Right renal pelvis (tissue), 4 donors: Measurements from ENCODE around the gene NOTCH4. TPM values are rescaled to one million over a fixed set of nuclear protein-coding genes. Genes with fewer than 3 reads are reported as not detected.
"Not testable (repeated sequence)": the region's sequence is repeated elsewhere in the genome, so short reads cannot be mapped to it uniquely, and the experiment has no call there.

ENCODE experiments used
- DNase-seq, 4 donors: peaks; one replicate each; pipeline ENCODE4 v3.0.0-alpha.2; 2013; ENCODE audit warnings: low read depth in 4 of 4, low spot score in 3 of 4, missing footprints in 1 of 4
- polyA plus RNA-seq, 4 donors: library from polyadenylated mRNA; unstranded; fragments of 120-200 nt; gene quantifications; one replicate each; pipeline ENCODE4 v1.2.1, GENCODE V29; 2013; ENCODE audit not compliant: insufficient read length in 4 of 4

Gene NOTCH4
- polyA plus RNA-seq, 4 donors, result 16.1 to 21.6 (median 19.2) TPM

DNA sequence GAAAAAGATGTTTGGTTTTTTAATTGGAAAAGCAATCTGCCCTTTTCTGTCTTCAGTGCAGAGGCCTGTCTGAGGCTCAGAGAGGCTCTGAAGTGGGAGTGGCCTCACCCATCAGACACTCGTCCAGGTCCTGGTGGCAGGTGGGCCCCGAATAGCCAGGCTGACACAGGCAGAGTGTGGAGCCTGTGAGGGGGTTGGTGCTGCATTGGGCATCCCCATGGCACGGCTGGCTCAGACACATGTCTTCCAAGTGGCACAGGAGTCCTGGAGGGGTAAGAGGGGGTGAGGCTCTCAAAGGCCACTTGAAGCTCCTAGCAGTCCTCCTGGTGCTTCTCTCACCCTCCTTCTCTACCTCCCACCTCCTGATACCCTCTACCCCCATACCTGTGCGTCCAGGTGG, 3.8 kb downstream of the NOTCH4 start:
- DNase-seq, result no peak

DNA sequence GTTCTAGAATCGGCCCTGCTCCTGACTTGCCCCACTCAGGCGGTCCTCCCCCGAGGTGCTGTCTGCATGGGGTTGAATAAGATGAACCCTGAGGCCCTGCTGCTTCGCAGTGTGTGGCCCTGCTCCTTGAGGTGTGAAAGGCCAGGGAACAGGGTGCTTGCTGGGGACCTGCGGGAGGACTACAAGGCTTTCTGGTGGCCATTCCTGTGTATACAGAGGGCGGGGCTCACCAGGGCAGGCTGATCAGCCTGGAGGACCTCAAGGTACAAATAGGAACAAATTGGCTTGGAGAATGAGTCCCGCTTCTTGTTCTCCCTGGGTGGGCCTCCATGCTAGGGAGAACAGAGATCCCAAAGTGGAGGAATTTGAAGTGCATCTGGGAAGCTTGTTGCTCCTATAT, 5.7 kb downstream of the NOTCH4 start:
- no peak for DNase-seq

DNA sequence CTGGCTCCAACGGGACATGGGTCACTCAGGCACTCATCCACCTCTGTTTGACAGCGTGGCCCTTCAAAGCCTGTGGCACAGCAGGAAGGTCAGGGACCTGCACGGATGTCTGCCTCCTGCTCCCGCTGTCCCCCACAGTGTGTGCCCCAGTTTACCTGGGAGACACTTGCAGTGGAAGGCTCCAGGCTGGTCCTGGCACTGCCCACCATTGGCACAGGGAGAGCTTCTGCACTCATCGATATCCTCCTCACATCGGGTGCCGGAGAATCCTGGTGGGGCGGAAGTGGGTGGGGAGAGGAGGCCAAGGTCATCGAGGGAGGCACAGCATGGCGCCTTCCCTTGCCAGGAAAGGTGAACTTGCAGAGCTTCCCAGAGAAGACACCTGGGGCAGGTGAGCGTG, 6.9 kb downstream of the NOTCH4 start:
- DNase-seq, result no peak

DNA sequence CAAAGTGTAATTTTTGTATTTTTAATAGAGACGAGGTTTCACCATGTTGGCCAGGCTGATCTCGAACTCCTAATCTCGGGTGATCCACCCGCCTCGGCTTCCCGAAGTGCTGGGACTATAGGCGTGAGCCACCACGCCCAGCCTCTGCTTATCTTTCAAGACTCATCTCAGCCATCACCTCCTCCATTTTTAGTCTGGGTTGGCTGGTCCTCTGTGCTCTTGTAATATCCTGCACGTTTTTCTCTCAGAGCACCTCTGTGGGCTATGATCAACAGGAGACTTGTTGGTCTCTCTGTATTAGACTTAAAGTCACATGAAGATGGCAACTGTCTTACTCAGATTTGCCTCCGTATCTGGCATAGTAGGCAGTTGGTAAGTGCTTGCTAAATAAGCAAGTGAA, 7.6 kb downstream of the NOTCH4 start:
- DNase-seq, result no peak

DNA sequence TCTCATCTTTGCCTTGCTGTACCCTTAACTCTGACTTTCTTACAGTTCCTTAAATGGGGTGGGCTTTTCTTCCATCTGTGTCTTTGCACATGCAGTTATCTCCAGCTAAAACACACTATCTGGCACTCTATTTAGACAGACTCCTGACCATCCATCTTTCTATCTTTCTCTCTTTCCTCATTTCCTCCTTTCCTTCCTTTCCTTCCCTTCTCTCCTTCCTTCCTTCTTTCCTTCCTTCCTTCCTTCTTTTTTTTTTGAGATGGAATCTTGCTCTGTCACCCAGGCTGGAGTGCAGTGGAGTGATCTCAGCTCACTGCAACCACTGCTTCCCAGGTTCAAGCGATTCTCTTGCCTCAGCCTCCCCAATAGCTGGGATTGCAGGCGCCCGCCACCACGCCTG, 8.2 kb downstream of the NOTCH4 start:
- no peak for DNase-seq

DNA sequence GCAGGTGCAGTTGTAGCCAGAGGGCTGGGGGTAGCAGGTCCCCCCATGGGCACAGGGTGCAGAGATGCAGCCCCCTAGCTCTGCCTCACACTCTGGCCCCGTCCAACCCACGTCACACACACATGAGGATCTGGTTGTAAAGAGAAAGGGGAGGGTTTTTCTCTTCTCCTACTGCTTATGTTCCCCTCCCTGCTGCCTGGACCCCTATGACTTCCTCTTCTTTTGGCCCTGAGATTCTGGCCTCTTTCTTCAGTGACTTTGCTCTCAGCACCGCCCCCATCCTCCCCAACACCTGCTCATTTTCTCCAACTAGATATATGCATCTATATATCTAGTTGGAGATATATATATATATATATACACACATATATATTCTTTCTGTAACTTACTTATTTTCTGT, 9.7 kb downstream of the NOTCH4 start:
- no peak for DNase-seq

DNA sequence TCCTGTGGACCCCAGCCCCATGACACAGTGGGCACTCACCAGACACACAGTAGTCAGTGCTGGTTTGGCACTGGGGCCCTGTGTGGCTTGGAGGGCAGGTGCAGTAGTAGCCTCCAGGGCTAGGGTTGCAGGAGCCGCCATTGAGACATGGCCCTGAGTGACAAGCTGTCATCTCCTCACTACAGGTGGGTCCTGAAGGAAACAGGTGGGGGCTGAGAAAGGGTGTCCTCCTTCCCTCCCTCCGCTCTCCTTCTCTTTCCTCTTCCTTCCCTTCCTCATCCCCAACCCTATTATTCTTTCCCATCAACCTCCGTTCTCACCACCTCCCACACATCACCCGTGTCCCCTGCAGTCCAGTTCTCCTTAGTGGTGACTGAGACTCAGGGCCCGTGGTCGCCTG, 10.2 kb downstream of the NOTCH4 start:
- DNase-seq, result no peak

DNA sequence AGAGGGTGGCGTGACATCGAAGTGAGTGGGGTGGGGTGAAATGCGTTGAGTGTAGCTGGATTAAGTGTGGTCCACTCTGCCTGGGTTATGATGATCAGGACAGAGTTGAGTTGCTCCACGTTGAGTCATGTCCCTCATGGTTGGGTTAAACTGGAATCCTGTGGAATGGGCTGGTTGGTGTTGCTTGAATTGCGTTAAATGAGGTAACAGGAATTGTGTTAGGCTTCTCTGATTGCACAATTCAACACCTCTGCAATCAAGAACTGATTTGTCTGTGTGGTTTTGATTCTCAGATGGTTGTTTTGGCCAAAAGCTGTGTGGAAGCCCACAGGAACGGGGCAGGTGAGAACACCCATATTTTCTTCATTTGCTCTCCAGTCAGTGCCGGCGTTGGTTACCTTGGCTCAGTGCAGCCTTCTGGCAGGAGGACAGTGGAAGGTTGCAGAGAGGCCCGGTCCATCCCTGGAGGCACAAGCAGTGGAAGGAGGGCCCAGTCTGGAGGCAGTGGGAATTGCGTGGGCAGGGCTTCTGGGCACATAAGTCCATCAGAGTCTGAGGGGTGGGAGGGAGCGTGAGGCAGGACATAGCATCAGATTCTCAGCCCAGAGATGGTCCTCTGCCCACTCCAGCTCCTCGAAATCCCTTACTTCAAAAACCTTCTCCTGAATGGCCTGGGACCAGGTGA, 11.6 kb downstream of the NOTCH4 start:
- no peak for DNase-seq

DNA sequence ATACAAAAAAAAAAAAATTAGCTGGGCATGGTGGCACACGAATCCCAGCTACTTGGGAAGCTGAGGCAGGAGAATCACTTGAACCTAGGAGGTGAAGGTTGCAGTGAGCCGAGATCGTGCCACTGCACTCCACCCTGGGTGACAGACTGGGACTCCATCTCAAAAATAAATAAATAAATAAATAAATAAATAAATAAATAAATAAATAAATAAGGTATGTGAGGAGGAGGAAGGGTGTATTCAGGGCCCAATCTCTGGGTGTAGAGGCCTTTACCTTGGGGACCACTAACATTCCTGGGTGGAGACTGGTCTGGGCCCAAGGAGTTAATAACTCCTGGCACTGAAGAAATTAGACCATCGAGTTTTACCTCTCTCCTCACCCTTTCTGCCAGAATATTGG, 12.4 kb downstream of the NOTCH4 start:
- not testable (repeated sequence) for DNase-seq

DNA sequence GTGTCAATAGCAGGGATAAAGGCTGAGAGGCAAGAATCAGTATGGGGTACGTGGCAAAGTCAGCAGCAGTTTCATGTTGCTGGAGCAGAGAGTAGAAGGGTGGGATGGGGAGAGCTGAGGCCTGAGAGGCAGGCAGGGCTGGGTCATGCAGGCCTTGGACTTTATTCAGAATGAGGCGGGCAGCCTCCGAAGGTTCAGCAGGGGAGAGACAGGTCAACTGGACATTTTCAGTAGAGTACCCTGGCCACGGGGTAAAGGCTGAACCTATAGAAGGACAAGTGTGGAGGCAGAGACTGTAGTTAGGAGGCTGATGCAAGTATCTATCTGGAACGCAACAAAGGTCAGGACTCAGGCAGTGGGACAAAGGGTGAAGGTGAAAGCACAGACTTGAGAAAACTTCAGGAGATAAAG, 13.7 kb downstream of the NOTCH4 start:
- no peak for DNase-seq

DNA sequence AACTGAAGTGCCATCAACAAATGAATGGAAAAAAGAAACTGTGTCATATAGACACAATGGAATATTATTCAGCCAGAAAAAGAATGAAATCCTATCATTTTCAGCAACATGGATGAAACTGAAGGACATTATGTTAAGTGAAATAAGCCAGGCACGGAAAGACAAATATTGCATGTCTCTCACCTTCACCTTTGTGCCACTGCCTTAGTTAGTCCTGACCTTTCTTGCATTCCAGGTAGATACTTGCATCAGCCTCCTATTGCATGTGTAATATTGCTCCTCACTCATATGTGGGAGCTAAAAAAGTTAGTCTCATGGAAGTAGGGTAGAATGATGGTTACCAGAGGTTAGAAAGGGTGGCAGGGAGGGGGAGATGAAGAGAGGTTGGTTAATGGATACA, 14.9 kb downstream of the NOTCH4 start:
- DNase-seq, result no peak

DNA sequence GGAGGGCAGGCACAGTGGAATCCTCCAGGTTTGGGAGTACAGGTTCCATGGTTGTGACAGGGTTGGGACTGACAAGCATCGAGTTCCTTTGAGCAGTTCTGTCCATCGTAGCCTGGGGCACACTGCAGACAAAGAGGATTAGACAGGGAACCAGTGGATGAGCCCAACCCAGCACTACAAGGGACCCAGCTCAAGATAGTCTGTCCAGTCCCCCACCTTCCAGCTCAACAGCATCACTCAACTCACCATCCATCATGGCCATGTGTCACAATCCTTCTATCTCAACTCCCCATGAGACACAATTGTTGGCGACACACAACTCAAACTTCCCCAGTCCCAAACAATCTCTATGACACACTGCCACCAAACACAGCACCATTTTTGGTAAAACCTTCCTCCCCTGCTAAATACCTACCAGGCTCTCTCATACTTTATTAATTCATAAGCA, 19.6 kb downstream of the NOTCH4 start:
- no peak for DNase-seq

DNA sequence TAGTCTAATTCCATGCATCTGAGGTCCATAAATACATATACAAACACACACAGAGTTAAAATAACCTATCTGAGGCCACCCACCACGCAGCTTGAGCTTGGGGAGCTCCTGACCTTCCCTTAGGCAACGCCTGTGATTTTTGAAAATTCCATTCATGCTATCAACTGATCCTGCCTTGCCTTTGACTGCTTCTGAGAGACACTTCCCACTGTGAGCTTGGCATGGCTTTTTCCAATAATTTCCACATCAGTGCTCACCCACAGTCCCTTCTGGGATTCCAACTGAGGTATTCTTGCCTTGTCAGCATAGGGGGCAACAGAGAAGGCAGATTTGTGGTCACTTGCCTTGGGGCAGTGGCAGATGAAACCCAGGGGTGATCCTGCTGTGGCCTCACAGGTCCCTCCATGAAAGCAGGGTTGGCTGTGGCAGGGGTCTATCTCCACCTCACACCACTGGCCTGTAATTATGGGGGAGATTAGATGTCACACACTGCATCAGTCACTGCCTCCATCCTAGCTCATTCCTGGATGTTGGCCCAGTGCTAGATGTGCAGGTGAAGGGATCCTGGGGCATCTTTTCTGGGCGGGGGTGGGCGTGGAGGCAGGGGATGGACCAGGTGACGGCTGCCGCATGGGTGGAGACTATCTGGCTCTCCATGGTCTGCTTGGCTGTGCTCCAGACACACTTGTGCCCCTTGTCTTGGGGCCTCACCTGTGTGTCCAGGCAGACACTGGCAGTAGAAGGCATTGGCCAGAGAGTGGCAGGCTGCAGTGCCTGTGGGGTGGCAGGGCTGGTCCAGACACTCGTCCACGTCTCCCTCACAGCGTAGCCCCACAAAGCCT, 20.2 kb downstream of the NOTCH4 start:
- DNase-seq, result no peak

DNA sequence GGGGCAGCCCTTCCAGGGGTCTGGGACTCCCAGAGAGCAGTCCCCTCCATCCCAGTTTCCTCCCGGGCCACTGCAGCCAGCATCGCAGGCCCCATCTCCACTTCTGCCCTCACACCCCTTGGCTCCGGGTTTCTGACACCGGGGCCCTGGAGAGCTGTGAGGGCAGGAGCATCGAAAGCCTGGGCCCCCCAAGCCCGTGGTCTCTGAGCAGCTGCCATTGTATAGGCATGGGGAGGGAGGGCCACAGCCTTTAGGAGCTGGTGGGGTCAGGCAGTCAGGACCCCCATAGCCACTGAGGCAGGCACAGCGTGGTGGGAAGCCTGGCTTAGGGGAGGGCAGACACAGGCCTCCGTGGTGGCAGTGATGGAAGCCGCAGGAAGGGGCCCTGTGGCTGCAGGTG, 21.7 kb downstream of the NOTCH4 start:
- no peak for DNase-seq

DNA sequence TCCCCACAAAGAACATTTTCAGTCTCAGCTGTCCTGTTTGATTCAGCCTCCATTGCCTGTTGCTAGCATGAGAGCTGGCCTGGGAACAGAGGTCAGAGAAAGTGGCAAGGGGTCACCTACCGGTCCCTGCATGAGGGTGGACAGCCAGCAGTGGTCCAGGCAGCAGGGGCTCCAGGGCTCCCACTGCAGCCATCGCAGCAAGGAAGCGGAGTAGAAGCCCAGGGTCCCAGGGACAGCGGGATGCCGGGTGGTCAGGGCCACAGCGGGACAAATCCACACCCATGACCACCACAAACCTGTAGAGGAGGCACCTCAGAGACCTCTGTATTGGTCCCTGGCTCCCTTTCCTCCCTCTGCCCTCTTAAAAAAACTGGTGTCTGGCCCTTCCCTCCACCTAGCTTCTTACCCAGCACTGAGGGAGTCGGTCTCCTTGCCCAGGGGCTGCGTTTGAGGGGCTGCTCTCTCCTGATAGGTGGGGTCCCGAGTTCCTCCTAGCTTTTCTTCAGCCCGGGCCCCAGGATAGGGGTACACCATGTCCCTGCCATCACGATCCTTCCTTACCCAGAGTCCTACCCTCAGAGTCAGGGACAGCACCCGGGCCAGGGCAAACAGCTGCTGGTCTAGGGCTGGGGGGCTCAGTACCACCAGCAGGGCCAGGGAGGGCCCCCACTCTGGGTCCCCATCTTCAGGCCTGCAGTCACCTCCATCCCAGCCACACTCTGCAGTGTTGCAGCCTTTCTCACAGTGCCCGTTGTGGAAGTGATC, 23.0 kb downstream of the NOTCH4 start:
- no peak for DNase-seq

DNA sequence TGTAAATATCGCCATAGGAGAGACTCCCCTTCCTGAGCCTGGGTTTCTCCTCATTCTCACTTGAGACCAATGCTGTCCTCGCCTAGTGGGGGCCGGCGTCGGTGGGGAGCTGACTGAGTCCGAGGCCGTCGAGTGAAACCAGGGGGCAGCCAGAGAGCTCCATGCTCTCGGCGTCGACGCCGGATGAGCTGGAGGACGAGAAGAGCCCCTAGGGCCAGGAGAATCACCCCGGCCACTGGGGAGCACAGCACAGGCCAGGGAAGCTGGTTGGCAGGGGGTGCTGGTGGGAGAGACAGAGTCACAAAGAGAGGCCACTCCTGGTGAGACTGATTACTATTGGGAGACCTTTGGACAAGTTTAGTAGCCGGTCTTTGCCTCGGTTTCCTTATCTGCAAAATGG, 25.0 kb downstream of the NOTCH4 start:
- no peak for DNase-seq

DNA sequence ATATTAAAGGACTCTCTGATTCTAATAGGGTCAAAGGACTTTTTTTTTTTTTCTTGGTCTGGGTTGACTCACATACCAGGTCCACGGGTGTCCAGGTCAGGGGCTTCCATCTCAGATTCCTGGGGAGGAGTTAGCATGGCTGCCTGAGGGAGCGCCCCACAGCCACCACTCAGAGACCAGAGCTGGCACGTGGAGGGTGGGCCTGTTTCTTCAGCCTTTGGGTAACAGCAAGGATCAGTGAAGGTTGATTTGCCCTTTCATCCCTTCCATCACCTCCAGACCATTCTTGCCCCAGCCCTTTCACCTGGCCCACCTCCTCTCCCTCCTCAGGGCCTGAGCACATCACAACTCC, 25.5 kb downstream of the NOTCH4 start:
- no peak for DNase-seq

DNA sequence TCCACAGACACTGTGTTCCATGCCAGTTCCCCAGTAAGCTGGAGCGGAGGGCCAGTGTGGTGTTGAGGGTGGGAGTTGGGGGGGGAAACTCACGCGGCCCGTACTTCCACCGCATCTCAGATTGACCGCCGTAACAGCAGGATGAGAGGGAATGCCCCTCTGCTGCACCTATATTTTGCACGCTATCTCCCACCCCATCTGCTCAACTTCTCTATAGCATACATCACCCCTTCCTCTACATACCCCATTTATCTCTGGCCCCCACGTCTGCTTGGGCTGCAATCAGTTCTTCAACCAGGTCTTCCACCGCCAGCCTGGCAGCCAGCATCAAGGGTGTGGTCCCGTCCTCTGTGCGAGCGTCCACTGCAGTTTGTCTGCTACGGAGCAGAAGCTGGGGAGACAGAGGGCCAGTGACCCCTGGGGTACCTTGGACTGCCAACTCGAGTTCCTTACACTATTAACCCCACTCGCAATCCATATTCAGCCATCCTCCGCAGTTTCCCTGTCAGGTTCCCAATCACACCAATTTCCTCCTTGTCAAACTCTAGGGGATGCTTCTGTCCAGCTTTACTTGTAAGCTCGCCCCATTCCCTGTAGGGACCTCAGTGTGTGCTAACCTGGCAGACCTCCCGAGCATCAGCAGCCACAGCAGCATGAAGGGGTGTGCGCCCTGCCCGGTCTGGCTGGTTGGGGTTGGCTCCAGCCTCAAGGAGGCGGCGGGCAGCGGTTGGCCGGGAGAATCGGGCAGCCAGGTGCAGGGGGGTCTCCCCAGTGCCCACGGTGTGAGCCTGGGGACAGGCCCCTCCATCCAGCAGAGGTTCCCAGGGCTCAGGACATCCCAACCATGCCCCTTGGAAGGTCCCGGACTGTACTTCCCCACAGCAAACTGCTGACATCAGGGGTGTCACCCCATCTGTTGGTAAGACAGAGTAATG, 26.9 kb downstream of the NOTCH4 start:
- no peak for DNase-seq

DNA sequence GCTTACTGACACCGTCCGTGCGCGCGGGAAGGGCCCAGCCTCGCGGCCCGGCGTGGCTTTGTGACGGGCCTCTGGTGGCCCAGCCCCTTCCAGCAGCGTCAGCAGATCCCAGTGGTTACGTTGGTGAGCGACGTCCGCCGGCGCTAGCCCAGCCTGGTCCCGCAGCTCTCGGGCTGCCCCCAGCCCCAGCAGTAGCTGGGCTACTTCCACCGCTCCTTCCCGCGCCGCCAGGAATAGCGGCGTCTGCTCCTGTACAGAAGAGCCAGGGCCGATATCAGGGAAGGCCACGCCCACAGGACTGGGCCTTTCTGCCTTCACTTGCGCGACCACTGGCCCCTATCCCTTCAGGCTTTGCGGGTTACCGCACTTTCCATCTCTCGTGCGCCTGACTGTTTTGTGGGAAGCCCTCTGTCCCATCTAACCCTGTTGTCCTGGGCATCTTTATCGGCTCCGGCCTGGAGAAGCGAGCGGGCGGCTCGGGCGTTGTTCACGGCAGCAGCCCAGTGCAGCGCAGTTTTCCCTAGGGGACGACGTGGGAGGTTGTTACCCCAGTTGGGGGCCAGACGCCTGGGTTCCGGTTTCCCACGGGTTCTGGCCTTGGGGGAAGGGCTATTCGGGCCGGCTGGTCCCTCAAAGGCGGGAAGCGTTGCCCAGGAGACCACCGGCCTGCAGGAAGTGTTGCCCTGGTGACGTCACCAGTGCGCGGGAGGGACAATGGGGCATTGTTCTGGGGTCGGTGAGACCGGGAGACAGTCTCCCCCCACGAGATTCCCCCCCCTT, 27.8 kb downstream of the NOTCH4 start:
- DNase-seq, result peak; percentile 81 to 88 (median 87)

DNA sequence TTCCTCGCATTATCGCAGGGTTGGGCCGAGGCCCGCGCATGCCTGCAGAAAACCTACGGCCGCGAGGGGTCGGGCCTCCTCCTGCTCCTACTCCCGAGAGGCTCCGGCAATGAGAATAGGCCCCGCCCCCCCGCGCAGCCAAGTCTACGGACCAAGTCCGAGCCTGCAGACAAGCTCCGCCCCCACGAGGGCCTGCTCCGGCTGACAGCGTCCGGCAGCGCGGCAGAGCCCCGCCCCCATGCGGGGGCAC, 28.3 kb downstream of the NOTCH4 start:
- peak; percentile 99 for DNase-seq
